ENCODE measurements around the gene SLC6A5.

GRCh38 chr11:20621679-20622078 lies 22.3 kb downstream of the SLC6A5 start:
- no peak for TF ChIP-seq POLR2A (IDR thresholded peaks at IDR 0.05; ENCODE audit: low read length)
- TF ChIP-seq GATA1 (IDR thresholded peaks at IDR 0.05; ENCODE audit: low read depth, low read length) = no peak

Measured in erythroblast (primary cell).